HFF-Myc (cell line): Measurements from ENCODE around the gene VASP.

ENCODE experiments used
- DNase-seq: peaks from one replicate; pipeline ENCODE4 v3.0.0-alpha.2; 2011; ENCODE audit warnings: low read depth; ENCODE audit errors: extremely low read depth
- H3K4me3 ChIP-seq: replicated peaks from 2 replicates; pipeline ENCODE4 v1.5.1; 2011; ENCODE audit warnings: low read depth, mild to moderate bottlenecking, control low read depth, low read length
- CTCF ChIP-seq: IDR thresholded peaks from 2 replicates; pipeline ENCODE4 v1.5.1; 2012; ENCODE audit warnings: mild to moderate bottlenecking, low read depth, low read length, control low read depth; ENCODE audit errors: missing control alignments

Gene VASP

GRCh38 chr19:45505151-45505995, 1.9 kb upstream of the VASP start:
- no peak for DNase-seq
- TF ChIP-seq CTCF: no peak
- H3K4me3 ChIP-seq: no peak overlapping the region

GRCh38 chr19:45505996-45506245, 1.4 kb upstream of the VASP start:
- TF ChIP-seq CTCF: no peak
- DNase-seq: no peak
- H3K4me3 ChIP-seq: peak overlapping the region; percentile 99

GRCh38 chr19:45506246-45506988, 862 bp upstream of the VASP start:
- peak overlapping the region; percentile 99 for H3K4me3 ChIP-seq
- TF ChIP-seq CTCF: peak; percentile 48
- no peak for DNase-seq

- peak overlapping the region; percentile 99 for H3K4me3 ChIP-seq
- no peak for TF ChIP-seq CTCF
- no peak for DNase-seq
Observed at GRCh38 chr19:45507872-45508416, 665 bp downstream of the VASP start.

GRCh38 chr19:45508417-45508860, 1.2 kb downstream of the VASP start:
- no peak for DNase-seq
- TF ChIP-seq CTCF: no peak
- H3K4me3 ChIP-seq: peak overlapping the region; percentile 99

GRCh38 chr19:45508861-45509691, 1.8 kb downstream of the VASP start:
- TF ChIP-seq CTCF: no peak
- no peak for DNase-seq

More at GRCh38 chr19:45508861-45509691, 1.8 kb downstream of the VASP start:
- peak overlapping the region; percentile 99 for H3K4me3 ChIP-seq
